Measurements from ENCODE around the gene NELL1.

GRCh38 chr11:21374376-21374775 is 705.0 kb downstream of the NELL1 start:
- TF ChIP-seq CTCF (conservative IDR thresholded peaks at IDR 0.05 in 1 of 2, IDR thresholded peaks at IDR 0.05 in 1 of 2; ENCODE audit: low read depth in 1 of 2, low read length in 2 of 2): no peak
- no peak for TF ChIP-seq EZH2 (IDR thresholded peaks at IDR 0.05; ENCODE audit: low read length, missing control alignments)
